Astrocyte (in vitro differentiated cells and primary cell): ENCODE results near the gene XCR1. TPM values are rescaled to one million over a fixed set of nuclear protein-coding genes. Genes with fewer than 3 reads are reported as not detected.

Experiments used
- DNase-seq: peaks from one replicate; pipeline ENCODE4 v3.0.0-alpha.2; 2010; ENCODE audit warnings: low read depth
- FAIRE-seq: peaks from 2 replicates; lab custom pipeline; 2011; peaks lifted over from hg19 to GRCh38; lab: Jason Lieb, UNC
- H2AFZ ChIP-seq: 2 replicates; pipeline ENCODE4 v1.6.0; 2012; ENCODE audit warnings: low read depth, low read length, inconsistent platforms
- H3K27ac ChIP-seq: 2 replicates; pipeline ENCODE4 v1.5.1; 2011; ENCODE audit warnings: low read depth, low read length, inconsistent platforms
- H3K27me3 ChIP-seq: 2 replicates; pipeline ENCODE4 v1.6.0; 2011; ENCODE audit warnings: low read length, inconsistent platforms; ENCODE audit not compliant: insufficient read depth
- H3K36me3 ChIP-seq: 2 replicates; pipeline ENCODE4 v1.5.1; 2011; ENCODE audit warnings: low read length, inconsistent platforms; ENCODE audit not compliant: insufficient read depth
- H3K4me1 ChIP-seq: 2 replicates; pipeline ENCODE4 v1.5.1; 2011; ENCODE audit warnings: low read length, inconsistent platforms; ENCODE audit not compliant: insufficient read depth
- H3K4me2 ChIP-seq: 2 replicates; pipeline ENCODE4 v1.6.0; 2012; ENCODE audit warnings: low read length, inconsistent platforms
- H3K4me3 ChIP-seq: 2 replicates; pipeline ENCODE4 v1.5.1; 2011; ENCODE audit warnings: low read depth, mild to moderate bottlenecking, low read length, inconsistent platforms; ENCODE audit not compliant: insufficient read depth
- H3K79me2 ChIP-seq: 2 replicates; pipeline ENCODE4 v1.6.0; 2012; ENCODE audit warnings: mild to moderate bottlenecking, low read length, inconsistent platforms; ENCODE audit not compliant: insufficient read depth
- H3K9ac ChIP-seq: 2 replicates; pipeline ENCODE4 v1.6.0; 2012; ENCODE audit warnings: mild to moderate bottlenecking, low read length, inconsistent platforms
- H3K9me3 ChIP-seq: 2 replicates; pipeline ENCODE4 v1.5.1; 2012; ENCODE audit warnings: low read depth, mild to moderate bottlenecking, low read length, inconsistent platforms; ENCODE audit not compliant: insufficient read depth
- H4K20me1 ChIP-seq: 2 replicates; pipeline ENCODE4 v1.6.0; 2012; ENCODE audit warnings: low read length, inconsistent platforms; ENCODE audit not compliant: insufficient read depth
- H3K27ac Mint-ChIP-seq: one replicate; pipeline ENCODE4 v1.8.0; 2021; ENCODE audit warnings: mild to moderate bottlenecking, mixed read lengths; ENCODE audit not compliant: unreplicated experiment
- H3K27me3 Mint-ChIP-seq: one replicate; pipeline ENCODE4 v1.8.0; 2021; ENCODE audit warnings: low read depth, mixed read lengths; ENCODE audit not compliant: unreplicated experiment
- H3K36me3 Mint-ChIP-seq: one replicate; pipeline ENCODE4 v1.8.0; 2021; ENCODE audit warnings: low read depth, mixed read lengths; ENCODE audit not compliant: unreplicated experiment
- H3K4me1 Mint-ChIP-seq: one replicate; pipeline ENCODE4 v1.8.0; 2021; ENCODE audit warnings: low read depth, mixed read lengths; ENCODE audit not compliant: unreplicated experiment
- H3K4me3 Mint-ChIP-seq: one replicate; pipeline ENCODE4 v1.8.0; 2021; ENCODE audit warnings: mild to moderate bottlenecking, moderate library complexity, mixed read lengths; ENCODE audit not compliant: unreplicated experiment
- H3K9me3 Mint-ChIP-seq: one replicate; pipeline ENCODE4 v1.8.0; 2021; ENCODE audit warnings: mild to moderate bottlenecking, mixed read lengths; ENCODE audit not compliant: unreplicated experiment
- EZH2 ChIP-seq: IDR thresholded peaks from 2 replicates; pipeline ENCODE4 v1.6.1; 2012; ENCODE audit warnings: mild to moderate bottlenecking, low read length, inconsistent platforms; ENCODE audit not compliant: insufficient read depth
- total RNA-seq: library from RNA; stranded (reverse); gene quantifications from 2 replicates; pipeline ENCODE4 v1.2.1, GENCODE V29; 2021
- TF ChIP-seq, protein P1 (sequence below): IDR thresholded peaks from 2 replicates; pipeline ENCODE4 v1.5.1; 2011; ENCODE audit warnings: low read depth, mild to moderate bottlenecking, inconsistent platforms, low read length, moderate library complexity; ENCODE audit not compliant: insufficient read depth

XCR1 gene
- total RNA-seq, 1 donor from 2014 or later = not detected

DNA sequence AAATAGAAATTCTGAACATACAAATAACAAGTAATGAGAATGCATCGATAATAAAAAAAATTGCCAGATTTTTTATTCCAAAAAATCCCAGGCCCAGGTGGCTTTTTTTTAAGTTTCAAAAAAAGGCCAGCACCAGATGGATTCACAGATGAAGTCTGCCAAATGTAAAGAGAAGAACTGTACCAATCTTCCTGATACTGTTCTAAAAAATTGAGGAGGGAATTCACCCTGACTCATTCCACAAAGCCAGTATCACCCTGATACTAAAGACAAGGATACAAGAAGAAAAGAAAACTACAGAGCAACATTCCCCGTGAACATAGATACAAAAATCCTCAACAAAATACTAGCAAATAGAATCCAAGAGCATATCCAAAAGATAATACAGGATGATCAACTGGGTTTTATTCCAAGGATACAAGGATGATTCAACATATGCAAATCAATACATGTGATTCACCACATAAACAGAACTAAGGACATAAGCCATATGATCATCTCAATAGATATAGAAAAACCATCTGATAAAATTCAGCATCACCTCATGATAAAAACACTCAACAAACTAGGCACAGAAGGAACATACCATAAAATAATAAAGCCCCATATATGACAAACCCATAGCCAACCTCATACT is 44.1 kb upstream of the XCR1 start:
- peaks cover 8% of the 10 kb centered on the region for H3K9me3 Mint-ChIP-seq
- no peaks in the 10 kb centered on the region for H3K36me3 ChIP-seq
- no peaks in the 10 kb centered on the region for H3K79me2 ChIP-seq
- peaks cover 10% of the 10 kb centered on the region for H3K27me3 Mint-ChIP-seq
- FAIRE-seq (peak; percentile 26), DNase-seq (no peak)
- H3K36me3 Mint-ChIP-seq = no peaks in the 10 kb centered on the region
- H3K4me1 Mint-ChIP-seq = no peaks in the 10 kb centered on the region
- H3K27me3 ChIP-seq = peaks cover 2% of the 10 kb centered on the region
- no peak overlapping the region for H3K9ac ChIP-seq
- H3K4me1 ChIP-seq = no peaks in the 10 kb centered on the region
- no peak overlapping the region for H3K27ac Mint-ChIP-seq
- H3K4me2 ChIP-seq = no peak overlapping the region
- no peak overlapping the region for H3K4me3 ChIP-seq
- no peaks in the 10 kb centered on the region for H4K20me1 ChIP-seq
- H2AFZ ChIP-seq = no peak overlapping the region
- H3K4me3 Mint-ChIP-seq = no peak overlapping the region
- H3K27ac ChIP-seq = no peak overlapping the region
- TF ChIP-seq EZH2 = no peak
- TF ChIP-seq, protein P1, sequence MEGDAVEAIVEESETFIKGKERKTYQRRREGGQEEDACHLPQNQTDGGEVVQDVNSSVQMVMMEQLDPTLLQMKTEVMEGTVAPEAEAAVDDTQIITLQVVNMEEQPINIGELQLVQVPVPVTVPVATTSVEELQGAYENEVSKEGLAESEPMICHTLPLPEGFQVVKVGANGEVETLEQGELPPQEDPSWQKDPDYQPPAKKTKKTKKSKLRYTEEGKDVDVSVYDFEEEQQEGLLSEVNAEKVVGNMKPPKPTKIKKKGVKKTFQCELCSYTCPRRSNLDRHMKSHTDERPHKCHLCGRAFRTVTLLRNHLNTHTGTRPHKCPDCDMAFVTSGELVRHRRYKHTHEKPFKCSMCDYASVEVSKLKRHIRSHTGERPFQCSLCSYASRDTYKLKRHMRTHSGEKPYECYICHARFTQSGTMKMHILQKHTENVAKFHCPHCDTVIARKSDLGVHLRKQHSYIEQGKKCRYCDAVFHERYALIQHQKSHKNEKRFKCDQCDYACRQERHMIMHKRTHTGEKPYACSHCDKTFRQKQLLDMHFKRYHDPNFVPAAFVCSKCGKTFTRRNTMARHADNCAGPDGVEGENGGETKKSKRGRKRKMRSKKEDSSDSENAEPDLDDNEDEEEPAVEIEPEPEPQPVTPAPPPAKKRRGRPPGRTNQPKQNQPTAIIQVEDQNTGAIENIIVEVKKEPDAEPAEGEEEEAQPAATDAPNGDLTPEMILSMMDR = no peak
- H3K9me3 ChIP-seq = no peaks in the 10 kb centered on the region

DNA sequence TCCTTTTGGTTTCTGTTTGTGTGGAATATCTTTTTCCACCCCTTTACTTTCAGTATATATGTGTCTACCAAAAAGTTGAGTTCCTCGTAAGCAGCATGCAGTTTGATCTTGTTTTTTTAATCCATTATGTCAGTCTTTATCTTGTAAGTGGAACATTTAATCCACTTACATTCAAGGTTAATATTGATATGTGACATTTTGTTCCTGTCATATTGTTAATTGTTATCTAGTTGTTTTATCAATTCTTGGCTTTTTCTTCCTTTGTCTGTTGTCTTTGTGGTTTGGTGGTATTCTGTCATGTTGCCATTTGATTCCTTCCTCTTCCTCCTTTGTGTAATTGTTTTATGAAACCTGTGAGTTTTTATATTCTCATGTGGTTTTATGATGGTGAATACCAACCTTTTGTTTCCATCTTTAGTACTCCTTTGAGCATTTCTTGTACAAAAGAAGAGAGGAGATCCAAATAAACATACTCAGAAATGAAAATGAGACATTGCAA is 43.4 kb upstream of the XCR1 start:
- H3K27ac Mint-ChIP-seq = no peak overlapping the region
- FAIRE-seq = no peak
- peaks cover 14% of the 10 kb centered on the region for H3K27me3 Mint-ChIP-seq

More for the DNA sequence above, 43.4 kb upstream of the XCR1 start:
- Histone ChIP-seq H3K79me2 (no peaks in the 10 kb centered on the region), H3K27ac (no peak overlapping the region), H3K4me1 (no peaks in the 10 kb centered on the region), H3K9me3 (no peaks in the 10 kb centered on the region), H3K27me3 (peaks cover 5% of the 10 kb centered on the region), H4K20me1 (no peaks in the 10 kb centered on the region), H3K36me3 (no peaks in the 10 kb centered on the region), H2AFZ (no peak overlapping the region), H3K4me2 (no peak overlapping the region), H3K4me3 (no peak overlapping the region), H3K9ac (no peak overlapping the region)
- TF ChIP-seq, protein P1 = no peak
- no peak for TF ChIP-seq EZH2
- no peak overlapping the region for H3K4me3 Mint-ChIP-seq
- H3K4me1 Mint-ChIP-seq = no peaks in the 10 kb centered on the region
- H3K9me3 Mint-ChIP-seq = peaks cover 8% of the 10 kb centered on the region
- H3K36me3 Mint-ChIP-seq = no peaks in the 10 kb centered on the region
- no peak for DNase-seq
